ENCODE measurements around the gene DIPK1C.

The DIPK1C gene

GRCh38 chr18:74388227-74388626, 68.9 kb downstream of the DIPK1C start:
- DNase-seq (ENCODE audit: low spot score) = no peak

GRCh38 chr18:74387383-74387782, 69.7 kb downstream of the DIPK1C start:
- DNase-seq (ENCODE audit: low spot score) = no peak

Measured in germinal center (tissue), 1 donor.